Body of pancreas (tissue), 4 donors: ENCODE data around the gene OR51G2. TPM values are rescaled to one million over a fixed set of nuclear protein-coding genes. Genes with fewer than 3 reads are reported as not detected.

Experiments used
- ATAC-seq: fragments of 150-250 bp; one replicate; pipeline ENCODE4 v1.9.1; 2016
- DNase-seq, 4 donors: peaks; one replicate each; pipeline ENCODE4 v3.0.0-alpha.2; 2019
- H3K27ac ChIP-seq, 4 donors: fragments of 200-600 bp; sonication (generic); 1 replicate in 3 of 4; 2 replicates in 1 of 4; pipeline versions ENCODE4 v1.5.1 to v1.6.1; 2016 to 2019; ENCODE audit warnings: mild to moderate bottlenecking in 1 of 4, mixed read lengths in 1 of 4, moderate library complexity in 1 of 4
- H3K27me3 ChIP-seq, 2 donors: fragments of 200-600 bp; sonication (generic); one replicate each; pipeline ENCODE4 v1.6.0; 2016; ENCODE audit warnings: mild to moderate bottlenecking in 1 of 2
- H3K36me3 ChIP-seq, 2 donors: fragments of 200-600 bp; sonication (generic); replicated peaks in 1 of 2; 2 replicates each; pipeline ENCODE4 v1.5.1; 2016; ENCODE audit warnings: low read depth in 2 of 2; ENCODE audit not compliant: insufficient read depth in 1 of 2
- H3K4me1 ChIP-seq: fragments of 200-600 bp; sonication (generic); one replicate; pipeline ENCODE4 v1.6.0; 2016
- H3K4me3 ChIP-seq, 2 donors: fragments of 200-600 bp; sonication (generic); 1 replicate in 1 of 2; 2 replicates in 1 of 2; pipeline ENCODE4 v1.5.1; 2016 to 2019
- H3K9me3 ChIP-seq, 3 donors: fragments of 200-600 bp; sonication (generic); 1 replicate in 2 of 3; 2 replicates in 1 of 3; pipeline ENCODE4 v1.5.1; 2016
- POLR2A ChIP-seq, 3 donors: fragments of 450-650 bp; IDR thresholded peaks; one replicate each; pipeline ENCODE4 v1.6.1; 2016; ENCODE audit warnings: antibody characterized with exemption in 3 of 3, mild to moderate bottlenecking in 2 of 3
- WGBS, 2 donors: methylation state at CpG; one replicate each; pipeline ENCODE4 v1.1.5; 2017; 5-methylcytosine and 5-hydroxymethylcytosine counted together
- intact Hi-C: fragments of 100-400 bp; cut with DNase I; formaldehyde crosslinking; loops from one replicate; pipeline ENCODE4 v1.15.1; 2023
- total RNA-seq, 2 donors: library from RNA; depleted of rRNA; stranded (reverse); fragments of >200 nt; gene quantifications; one replicate each; pipeline ENCODE4 v1.1.0, GENCODE V29; 2016
- TF ChIP-seq, protein P1 (sequence below), 7 experiments: fragments of 450-650 bp in 4 of 7; fragments of 200-600 bp in 3 of 7; sonication (generic) in 3 of 7; IDR thresholded peaks; one replicate each; pipeline ENCODE4 v1.5.1; 2016 to 2019; ENCODE audit warnings: antibody characterized with exemption in 7 of 7

OR51G2 gene
- total RNA-seq, 2 donors from 2014 or later = not detected

GRCh38 chr11:4947505-4947904, 28.4 kb upstream of the OR51G2 start, which contains the start of gene OR51A4:
Gene OR51A4, minus strand, starts transcription at chr11:4947605. Its CDS starts 505 bp downstream, at chr11:4947100.
- DNase-seq (no peak), ATAC-seq (no peak)
- no peaks in the 10 kb centered on the region for H3K36me3 ChIP-seq
- H3K4me1 ChIP-seq = no peaks in the 10 kb centered on the region
- no peaks in the 10 kb centered on the region for H3K9me3 ChIP-seq
- TF ChIP-seq POLR2A (IDR thresholded peaks at IDR 0.05) = no peak
- TF ChIP-seq, protein P1, sequence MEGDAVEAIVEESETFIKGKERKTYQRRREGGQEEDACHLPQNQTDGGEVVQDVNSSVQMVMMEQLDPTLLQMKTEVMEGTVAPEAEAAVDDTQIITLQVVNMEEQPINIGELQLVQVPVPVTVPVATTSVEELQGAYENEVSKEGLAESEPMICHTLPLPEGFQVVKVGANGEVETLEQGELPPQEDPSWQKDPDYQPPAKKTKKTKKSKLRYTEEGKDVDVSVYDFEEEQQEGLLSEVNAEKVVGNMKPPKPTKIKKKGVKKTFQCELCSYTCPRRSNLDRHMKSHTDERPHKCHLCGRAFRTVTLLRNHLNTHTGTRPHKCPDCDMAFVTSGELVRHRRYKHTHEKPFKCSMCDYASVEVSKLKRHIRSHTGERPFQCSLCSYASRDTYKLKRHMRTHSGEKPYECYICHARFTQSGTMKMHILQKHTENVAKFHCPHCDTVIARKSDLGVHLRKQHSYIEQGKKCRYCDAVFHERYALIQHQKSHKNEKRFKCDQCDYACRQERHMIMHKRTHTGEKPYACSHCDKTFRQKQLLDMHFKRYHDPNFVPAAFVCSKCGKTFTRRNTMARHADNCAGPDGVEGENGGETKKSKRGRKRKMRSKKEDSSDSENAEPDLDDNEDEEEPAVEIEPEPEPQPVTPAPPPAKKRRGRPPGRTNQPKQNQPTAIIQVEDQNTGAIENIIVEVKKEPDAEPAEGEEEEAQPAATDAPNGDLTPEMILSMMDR (IDR thresholded peaks at IDR 0.05) = no peak
- H3K4me3 ChIP-seq = no peak within 1 kb of the TSS
- H3K27me3 ChIP-seq = no peaks in the 10 kb centered on the region
- intact Hi-C loops = no loop called here
- no peak within 1 kb of the TSS for H3K27ac ChIP-seq

GRCh38 chr11:4936745-4937144, 17.6 kb upstream of the OR51G2 start:
- TF ChIP-seq, protein P1 (IDR thresholded peaks at IDR 0.05) = no peak
- TF ChIP-seq POLR2A (IDR thresholded peaks at IDR 0.05) = no peak
- Histone ChIP-seq H3K27ac (no peak overlapping the region), H3K27me3 (no peaks in the 10 kb centered on the region), H3K4me1 (no peaks in the 10 kb centered on the region), H3K9me3 (no peaks in the 10 kb centered on the region), H3K36me3 (no peaks in the 10 kb centered on the region), H3K4me3 (no peak overlapping the region)
- no peak for DNase-seq
- intact Hi-C loops = no loop called here
- no peak for ATAC-seq
- 43% methylated on average over 3 of the region's 3 CpGs for WGBS, 2 donors

DNA sequence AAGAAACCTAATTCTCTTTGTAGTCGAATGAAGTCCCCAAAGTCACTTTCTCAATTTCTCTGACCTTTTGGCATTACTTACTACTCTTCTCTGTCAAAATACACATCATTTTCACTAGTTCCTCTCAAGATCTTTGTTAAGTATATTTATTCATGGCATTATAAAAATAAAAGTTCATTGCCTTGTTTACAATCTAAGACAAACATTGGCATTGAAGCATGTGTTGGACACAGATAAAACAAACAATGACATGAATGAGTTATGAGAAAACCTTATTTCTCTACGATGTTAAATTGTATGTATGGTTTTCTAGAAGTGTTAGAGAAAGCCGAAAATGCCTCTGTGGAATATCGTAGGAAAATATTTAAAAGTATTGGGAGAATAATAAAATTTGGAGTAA, 13.6 kb upstream of the OR51G2 start:
- Histone ChIP-seq H3K27ac (no peak overlapping the region), H3K9me3 (no peaks in the 10 kb centered on the region), H3K27me3 (no peaks in the 10 kb centered on the region), H3K36me3 (no peaks in the 10 kb centered on the region), H3K4me3 (no peak overlapping the region), H3K4me1 (no peaks in the 10 kb centered on the region)
- DNase-seq (no peak), ATAC-seq (no peak)
- intact Hi-C loops = no loop called here
- TF ChIP-seq, protein P1 (IDR thresholded peaks at IDR 0.05) = no peak
- TF ChIP-seq POLR2A (IDR thresholded peaks at IDR 0.05) = no peak
- 63 to 64% methylated on average over 4 of the region's 4 CpGs for WGBS, 2 donors

DNA sequence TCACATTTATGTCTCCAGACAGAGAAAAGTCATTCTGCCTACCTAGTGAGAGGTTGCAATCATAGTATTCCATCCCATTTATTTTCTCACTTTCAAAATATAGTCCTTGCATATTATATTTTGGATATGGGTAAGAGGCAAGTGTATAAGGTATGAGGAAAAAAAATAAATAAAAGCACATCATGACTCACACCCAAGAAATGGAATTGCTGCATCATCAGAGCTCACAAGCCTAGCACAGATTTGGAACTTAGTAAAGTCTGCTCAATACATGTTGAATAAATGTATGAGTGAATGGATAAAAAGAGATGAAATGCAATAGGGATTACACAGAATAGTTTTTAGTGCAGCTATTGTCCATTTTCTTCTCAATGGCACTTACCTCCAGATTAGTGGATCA, 7.5 kb upstream of the OR51G2 start:
- no peak for TF ChIP-seq POLR2A (IDR thresholded peaks at IDR 0.05)
- TF ChIP-seq, protein P1 (IDR thresholded peaks at IDR 0.05) = no peak
- Histone ChIP-seq H3K27ac (no peak overlapping the region), H3K4me1 (no peaks in the 10 kb centered on the region), H3K4me3 (no peak overlapping the region), H3K9me3 (no peaks in the 10 kb centered on the region), H3K36me3 (no peaks in the 10 kb centered on the region), H3K27me3 (no peaks in the 10 kb centered on the region)
- intact Hi-C loops = no loop called here
- no peak for DNase-seq
- ATAC-seq = no peak

DNA sequence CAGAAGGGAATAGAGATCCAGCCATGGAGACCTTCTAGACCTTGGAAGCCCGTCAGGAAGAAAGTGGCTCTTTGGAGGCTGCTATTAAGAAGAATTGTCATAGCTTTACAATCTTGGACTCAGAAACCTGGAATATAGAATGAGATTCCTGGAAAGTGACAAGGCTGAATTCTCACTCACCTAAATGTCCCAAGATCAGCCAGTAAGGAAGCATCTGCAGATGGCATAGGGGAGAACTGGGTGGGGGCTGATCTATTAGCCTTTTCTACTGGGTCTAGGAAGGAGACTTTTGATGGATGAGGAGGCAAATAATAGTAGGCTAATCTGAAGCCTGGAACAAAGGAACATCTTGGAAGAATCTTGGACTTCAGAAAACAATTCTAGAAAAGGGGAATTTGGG, 5.1 kb upstream of the OR51G2 start, which contains the start of gene OR51G1:
Gene OR51G1 (minus strand): TSS at position 101 of the 400 bp plus-strand sequence. CDS start 0 bp downstream, at position 101.
- no peaks in the 10 kb centered on the region for H3K4me1 ChIP-seq
- no peak within 1 kb of the TSS for H3K27ac ChIP-seq
- no peaks in the 10 kb centered on the region for H3K9me3 ChIP-seq
- no peak for ATAC-seq
- DNase-seq = no peak
- intact Hi-C loops = no loop called here
- H3K36me3 ChIP-seq = no peaks in the 10 kb centered on the region
- no peaks in the 10 kb centered on the region for H3K27me3 ChIP-seq
- WGBS, 2 donors = 59 to 87% methylated on average over 1 of the region's 1 CpG
- H3K4me3 ChIP-seq = no peak within 1 kb of the TSS
- TF ChIP-seq POLR2A (IDR thresholded peaks at IDR 0.05) = no peak
- TF ChIP-seq, protein P1 (IDR thresholded peaks at IDR 0.05) = no peak
